Jurkat, Clone E6-1 (cell line): Measurements from ENCODE around the gene TTC1. TPM values are rescaled to one million over a fixed set of nuclear protein-coding genes. Genes with fewer than 3 reads are reported as not detected.
"Not testable (repeated sequence)": the region's sequence is repeated elsewhere in the genome, so short reads cannot be mapped to it uniquely, and the experiment has no call there.

ENCODE experiments used
- DNase-seq: peaks from one replicate; pipeline ENCODE4 v3.0.0-alpha.2; 2011; ENCODE audit warnings: low read depth, low spot score
- H3K4me3 ChIP-seq: 2 replicates; pipeline ENCODE4 v1.5.1; 2011; ENCODE audit warnings: mild to moderate bottlenecking, low read length, control low read depth, moderate library complexity
- polyA plus RNA-seq: library from polyadenylated mRNA; unstranded; fragments of >200 nt; gene quantifications from one replicate; pipeline ENCODE4 v1.2.1, GENCODE V29; 2012; ENCODE audit warnings: missing spikeins; ENCODE audit not compliant: insufficient read length, insufficient read depth

Gene TTC1
- polyA plus RNA-seq, result 96.8 TPM

GRCh38 chr5:160008877-160009590 is at the start of gene TTC1:
Gene TTC1, plus strand, starts transcription at chr5:160009139. Its CDS starts 1,390 bp downstream, at chr5:160010529.
- DNase-seq, result peak; percentile 99
- H3K4me3 ChIP-seq, result peak within 1 kb of the TSS; percentile 85

- no peak for DNase-seq
- no peak overlapping the region for H3K4me3 ChIP-seq
Observed at GRCh38 chr5:159961176-159962160, 47.5 kb upstream of the TTC1 start.

GRCh38 chr5:159962214-159962613 is 46.7 kb upstream of the TTC1 start:
- H3K4me3 ChIP-seq, result no peak overlapping the region
- DNase-seq, result no peak

- no peak for DNase-seq
- no peak overlapping the region for H3K4me3 ChIP-seq
Observed at GRCh38 chr5:159963935-159964334, 45.0 kb upstream of the TTC1 start.

GRCh38 chr5:159965031-159965837 is 43.7 kb upstream of the TTC1 start:
- DNase-seq, result no peak
- no peak overlapping the region for H3K4me3 ChIP-seq

- DNase-seq, H3K4me3 ChIP-seq: not testable (repeated sequence)
Observed at GRCh38 chr5:159965838-159966128, 43.2 kb upstream of the TTC1 start.

- H3K4me3 ChIP-seq, result no peak overlapping the region
- no peak for DNase-seq
Observed at GRCh38 chr5:159969966-159970365, 39.0 kb upstream of the TTC1 start.

GRCh38 chr5:159971038-159971437 is 37.9 kb upstream of the TTC1 start:
- no peak overlapping the region for H3K4me3 ChIP-seq

GRCh38 chr5:159971514-159971913 is 37.4 kb upstream of the TTC1 start:
- no peak overlapping the region for H3K4me3 ChIP-seq
- DNase-seq, result no peak

More at GRCh38 chr5:159971038-159971437, 37.9 kb upstream of the TTC1 start:
- no peak for DNase-seq

GRCh38 chr5:159971931-159972461 is 36.9 kb upstream of the TTC1 start:
- no peak for DNase-seq
- no peak overlapping the region for H3K4me3 ChIP-seq

- no peak overlapping the region for H3K4me3 ChIP-seq
- DNase-seq, result no peak
Observed at GRCh38 chr5:159972538-159973362, 36.2 kb upstream of the TTC1 start.

GRCh38 chr5:159975462-159976019 is 33.4 kb upstream of the TTC1 start:
- H3K4me3 ChIP-seq, result no peak overlapping the region
- no peak for DNase-seq

- H3K4me3 ChIP-seq, result no peak overlapping the region
- DNase-seq, result no peak
Observed at GRCh38 chr5:159976921-159977320, 32.0 kb upstream of the TTC1 start.

- DNase-seq, result no peak
- H3K4me3 ChIP-seq, result no peak overlapping the region
Observed at GRCh38 chr5:159978358-159978757, 30.6 kb upstream of the TTC1 start.

GRCh38 chr5:159982421-159983173 is 26.3 kb upstream of the TTC1 start:
- no peak overlapping the region for H3K4me3 ChIP-seq
- no peak for DNase-seq

- peak overlapping the region; percentile 40 for H3K4me3 ChIP-seq
Observed at GRCh38 chr5:159987031-159987674, 21.8 kb upstream of the TTC1 start.

GRCh38 chr5:159990506-159990905 is 18.4 kb upstream of the TTC1 start:
- H3K4me3 ChIP-seq, result no peak overlapping the region
- no peak for DNase-seq

More at GRCh38 chr5:159987031-159987674, 21.8 kb upstream of the TTC1 start:
- peak; percentile 47 for DNase-seq
